ENCODE measurements around the gene IGBP1. TPM values are rescaled to one million over a fixed set of nuclear protein-coding genes. Genes with fewer than 3 reads are reported as not detected.

Gene IGBP1
- total and polyA plus RNA-seq, 2 donors from 2014 or later, result 44.2 to 67.3 TPM

GRCh38 chrX:70138622-70139021 is 5.4 kb downstream of the IGBP1 start:
- H3K4me1 ChIP-seq (ENCODE audit: control insufficient read depth in 2 of 3, insufficient read depth in 2 of 3, low read depth in 1 of 3, low read length in 3 of 3), result peaks cover 0 to 10% (median 0%) of the 10 kb centered on the region in 3 donors
- TF ChIP-seq CTCF (IDR thresholded peaks at IDR 0.05; ENCODE audit: borderline replicate concordance, extremely low read depth, insufficient read depth), result no peak
- H3K9me3 ChIP-seq (ENCODE audit: control insufficient read depth in 2 of 3, insufficient read depth in 1 of 3, low read length in 3 of 3), result no peaks in the 10 kb centered on the region
- DNase-seq (no peak), FAIRE-seq (no peak)
- H3K36me3 ChIP-seq (ENCODE audit: control insufficient read depth in 2 of 3, insufficient read depth in 3 of 3, low read length in 3 of 3), result no peaks in the 10 kb centered on the region
- H3K4me3 ChIP-seq (ENCODE audit: low read length in 3 of 3), result no peak overlapping the region
- intact Hi-C loops (cut with DNase I), result no loop called here
- H3K9ac ChIP-seq (ENCODE audit: low read length in 3 of 3), result no peak overlapping the region
- H3K27me3 ChIP-seq (ENCODE audit: control insufficient read depth, insufficient read depth, low read length), result no peaks in the 10 kb centered on the region
- no peak overlapping the region for H3K27ac ChIP-seq (ENCODE audit: low read depth in 2 of 2, low read length in 2 of 2)

- Histone ChIP-seq H3K27me3 (ENCODE audit: control insufficient read depth, insufficient read depth, low read length) (no peaks in the 10 kb centered on the region), H3K9ac (ENCODE audit: low read length in 3 of 3) (no peak overlapping the region), H3K27ac (ENCODE audit: low read depth in 2 of 2, low read length in 2 of 2) (no peak overlapping the region), H3K4me3 (ENCODE audit: low read length in 3 of 3) (no peak overlapping the region), H3K36me3 (ENCODE audit: control insufficient read depth in 2 of 3, insufficient read depth in 3 of 3, low read length in 3 of 3) (no peaks in the 10 kb centered on the region), H3K9me3 (ENCODE audit: control insufficient read depth in 2 of 3, insufficient read depth in 1 of 3, low read length in 3 of 3) (no peaks in the 10 kb centered on the region), H3K4me1 (ENCODE audit: control insufficient read depth in 2 of 3, insufficient read depth in 2 of 3, low read depth in 1 of 3, low read length in 3 of 3) (peaks cover 0 to 7% (median 0%) of the 10 kb centered on the region in 3 donors)
- DNase-seq (no peak), FAIRE-seq (no peak)
- intact Hi-C loops (cut with DNase I), result no loop called here
- TF ChIP-seq CTCF (IDR thresholded peaks at IDR 0.05; ENCODE audit: borderline replicate concordance, extremely low read depth, insufficient read depth), result no peak
Measured at GRCh38 chrX:70139736-70140135, 6.5 kb downstream of the IGBP1 start.

GRCh38 chrX:70141373-70141772 is 8.1 kb downstream of the IGBP1 start:
- no peak for DNase-seq
- TF ChIP-seq CTCF (IDR thresholded peaks at IDR 0.05; ENCODE audit: borderline replicate concordance, extremely low read depth, insufficient read depth), result no peak
- intact Hi-C loops (cut with DNase I), result no loop called here

More at GRCh38 chrX:70141373-70141772, 8.1 kb downstream of the IGBP1 start:
- FAIRE-seq, result no peak
- Histone ChIP-seq H3K27me3 (ENCODE audit: control insufficient read depth, insufficient read depth, low read length) (no peaks in the 10 kb centered on the region), H3K9me3 (ENCODE audit: control insufficient read depth in 2 of 3, insufficient read depth in 1 of 3, low read length in 3 of 3) (no peaks in the 10 kb centered on the region), H3K9ac (ENCODE audit: low read length in 3 of 3) (no peak overlapping the region), H3K4me1 (ENCODE audit: control insufficient read depth in 2 of 3, insufficient read depth in 2 of 3, low read depth in 1 of 3, low read length in 3 of 3) (no peaks in the 10 kb centered on the region), H3K4me3 (ENCODE audit: low read length in 3 of 3) (no peak overlapping the region), H3K36me3 (ENCODE audit: control insufficient read depth in 2 of 3, insufficient read depth in 3 of 3, low read length in 3 of 3) (no peaks in the 10 kb centered on the region), H3K27ac (ENCODE audit: low read depth in 2 of 2, low read length in 2 of 2) (no peak overlapping the region)

All from kidney (tissue), 14 donors.